Cardiac fibroblast (primary cell): ENCODE data around the gene RELT.
A peak's percentile ranks its signal among the peaks of the same experiment; 100 is the strongest.

Source experiments
- DNase-seq, 2 donors: peaks; one replicate each; pipeline versions ENCODE4 v3.0.0 to v3.0.0-alpha.2; 2010; ENCODE audit warnings: low read depth in 2 of 2
- H3K4me3 ChIP-seq, 2 donors: replicated peaks in 1 of 2; 1 replicate in 1 of 2; 2 replicates in 1 of 2; pipeline ENCODE4 v1.5.1; 2011; ENCODE audit warnings: low read depth in 2 of 2, low read length in 2 of 2, mild to moderate bottlenecking in 2 of 2, moderate library complexity in 1 of 2
- CTCF ChIP-seq: IDR thresholded peaks from one replicate; pipeline ENCODE4 v1.5.1; 2011; ENCODE audit warnings: low read depth, mild to moderate bottlenecking, low read length, inconsistent platforms

Gene RELT

GRCh38 chr11:73409431-73409830 is 33.2 kb downstream of the RELT start:
- no peak for TF ChIP-seq CTCF
- H3K4me3 ChIP-seq, result no peak overlapping the region
- no peak for DNase-seq

GRCh38 chr11:73410627-73411026 is 34.4 kb downstream of the RELT start:
- no peak overlapping the region for H3K4me3 ChIP-seq
- no peak for DNase-seq
- no peak for TF ChIP-seq CTCF

- no peak overlapping the region for H3K4me3 ChIP-seq
- no peak for TF ChIP-seq CTCF
- no peak for DNase-seq
These were observed 34.8 kb downstream of the RELT start for GRCh38 chr11:73411031-73411430.

- H3K4me3 ChIP-seq, result no peak overlapping the region
- peak in 1 of 2 donors; percentile 55 for DNase-seq
- no peak for TF ChIP-seq CTCF
These were observed 36.1 kb downstream of the RELT start for GRCh38 chr11:73412308-73412707.

GRCh38 chr11:73413256-73413655 is 37.1 kb downstream of the RELT start:
- DNase-seq, result no peak
- TF ChIP-seq CTCF, result no peak
- H3K4me3 ChIP-seq, result no peak overlapping the region

GRCh38 chr11:73414977-73415651 is 38.9 kb downstream of the RELT start:
- DNase-seq, result peak; percentile 49 to 80
- TF ChIP-seq CTCF, result no peak
- H3K4me3 ChIP-seq, result no peak overlapping the region

GRCh38 chr11:73415854-73416615 is 39.8 kb downstream of the RELT start:
- DNase-seq, result peak in 1 of 2 donors; percentile 54
- no peak for TF ChIP-seq CTCF
- no peak overlapping the region for H3K4me3 ChIP-seq
